ENCODE results near the gene DOCK10. TPM values are rescaled to one million over a fixed set of nuclear protein-coding genes. Genes with fewer than 3 reads are reported as not detected.

Gene DOCK10
- total and polyA plus RNA-seq, 9 of the 15 experiments (the other 6 are each of a cell fraction or from before 2014, with no cell fraction given) = 0.01 to 0.87 (median 0.18) TPM

- no peak for TF ChIP-seq POLR2B (IDR thresholded peaks at IDR 0.05; ENCODE audit: low read depth, partially characterized antibody)
- no peak for TF ChIP-seq USF1 (CRISPR knock-in tag; IDR thresholded peaks at IDR 0.05)
- TF ChIP-seq ZNF584 (CRISPR knock-in tag; IDR thresholded peaks at IDR 0.05; ENCODE audit: low read depth) = no peak
- no peak for TF ChIP-seq RHOXF2B (CRISPR knock-in tag; conservative IDR thresholded peaks at IDR 0.05)
- no peak for TF ChIP-seq ZNF76 (CRISPR knock-in tag; IDR thresholded peaks at IDR 0.05; ENCODE audit: borderline replicate concordance)
These were observed 28.6 kb downstream of the DOCK10 start (continued) for GRCh38 chr2:225013425-225014365.

- Histone ChIP-seq H3K4me2 (ENCODE audit: insufficient read depth, low read length) (no peak overlapping the region), H3K4me1 (replicated peaks in 1 of 2; ENCODE audit: control insufficient read depth in 2 of 2, insufficient read depth in 2 of 2, low read length in 2 of 2) (no peaks in the 10 kb centered on the region)
- intact Hi-C loops (cut with micrococcal nuclease) = no loop called here
- TF ChIP-seq NR2C1 (IDR thresholded peaks at IDR 0.05) (no peak), NR2C1 (tag; IDR thresholded peaks at IDR 0.05) (no peak), HBP1 (CRISPR knock-in tag; IDR thresholded peaks at IDR 0.05) (no peak), GATA2 (CRISPR knock-in tag; IDR thresholded peaks at IDR 0.05) (no peak), BHLHE40 (IDR thresholded peaks at IDR 0.05; ENCODE audit: low read length) (no peak), ZC3H8 (IDR thresholded peaks at IDR 0.05) (no peak), RREB1 (CRISPR knock-in tag; IDR thresholded peaks at IDR 0.05) (no peak), ZNF445 (CRISPR knock-in tag; IDR thresholded peaks at IDR 0.05; ENCODE audit: low read depth) (no peak), SMARCE1 (IDR thresholded peaks at IDR 0.05) (no peak)
These were observed 30.7 kb downstream of the DOCK10 start for GRCh38 chr2:225011585-225011984.

More at GRCh38 chr2:225011585-225011984, 30.7 kb downstream of the DOCK10 start:
- ChIA-PET CTCF (ENCODE audit: low intra/inter-chr PET ratio) (no interaction called here), POLR2A (no interaction called here)
- BruUV-seq (replicated peaks) = no TSS peak
- Histone ChIP-seq H3K27ac (ENCODE audit: extremely low read depth, low read depth, low read length) (no peak overlapping the region), H3K9ac (ENCODE audit: insufficient read depth in 1 of 2, low read depth in 2 of 2, low read length in 2 of 2) (no peak overlapping the region), H3K36me3 (ENCODE audit: control insufficient read depth, insufficient read depth, low read length) (no peaks in the 10 kb centered on the region), H3K27me3 (ENCODE audit: control insufficient read depth in 2 of 2, insufficient read depth in 2 of 2, low read length in 2 of 2) (no peaks in the 10 kb centered on the region), H3K79me2 (ENCODE audit: control insufficient read depth, insufficient read depth, low read length) (no peaks in the 10 kb centered on the region), H3K4me3 (no peak overlapping the region), H3K9me1 (ENCODE audit: control insufficient read depth, insufficient read depth, low read length) (no peaks in the 10 kb centered on the region), H3K9me3 (replicated peaks; ENCODE audit: control insufficient read depth, insufficient read depth, low read depth, low read length) (no peaks in the 10 kb centered on the region), H4K20me1 (replicated peaks; ENCODE audit: control insufficient read depth, insufficient read depth, low read length) (no peaks in the 10 kb centered on the region), H2AFZ (ENCODE audit: low read depth, low read length) (peak overlapping the region; percentile 37; the same call in 1 of the 2 replicates)
- no peak for DNase-seq (ENCODE audit: extremely low read depth in 1 of 4, low spot score in 3 of 4)
- ATAC-seq = no peak
- no peak for FAIRE-seq
- 1% methylated on average over 10 of the region's 11 CpGs for WGBS (ENCODE audit: insufficient coverage, low coverage, missing lambda C conversion rate)
- in situ Hi-C loops (cut with MboI) = no loop called here

Data from K562 (cell line).